ENCODE measurements around the gene EYA2.
"Not testable (repeated sequence)": the region's sequence is repeated elsewhere in the genome, so short reads cannot be mapped to it uniquely, and the experiment has no call there.

Gene EYA2

GRCh38 chr20:46955601-46956556 lies 61.2 kb downstream of the EYA2 start:
- DNase-seq (ENCODE audit: low spot score), result no peak

- DNase-seq (ENCODE audit: low spot score), result no peak
Measured at GRCh38 chr20:46959081-46959692, 64.5 kb downstream of the EYA2 start.

GRCh38 chr20:46959821-46960220 lies 65.2 kb downstream of the EYA2 start:
- DNase-seq (ENCODE audit: low spot score), result no peak

- no peak for DNase-seq (ENCODE audit: low spot score)
Measured at GRCh38 chr20:46960536-46960935, 65.9 kb downstream of the EYA2 start.

GRCh38 chr20:46961968-46962367 lies 67.3 kb downstream of the EYA2 start:
- DNase-seq (ENCODE audit: low spot score), result not testable (repeated sequence)

- no peak for DNase-seq (ENCODE audit: low spot score)
Measured at GRCh38 chr20:46962452-46963195, 68.0 kb downstream of the EYA2 start.

- no peak for DNase-seq (ENCODE audit: low spot score)
Measured at GRCh38 chr20:46963196-46963529, 68.5 kb downstream of the EYA2 start.

- DNase-seq (ENCODE audit: low spot score), result no peak
Measured at GRCh38 chr20:46963758-46964617, 69.3 kb downstream of the EYA2 start.

GRCh38 chr20:46964618-46965455 lies 70.2 kb downstream of the EYA2 start:
- no peak for DNase-seq (ENCODE audit: low spot score)

- DNase-seq (ENCODE audit: low spot score), result no peak
Measured at GRCh38 chr20:46965477-46965876, 70.8 kb downstream of the EYA2 start.

GRCh38 chr20:46967646-46968045 lies 73.0 kb downstream of the EYA2 start:
- DNase-seq (ENCODE audit: low spot score), result no peak

GRCh38 chr20:46970937-46971630 lies 76.4 kb downstream of the EYA2 start:
- peak; percentile 26 for DNase-seq (ENCODE audit: low spot score)

GRCh38 chr20:46973766-46974165 lies 79.1 kb downstream of the EYA2 start:
- DNase-seq (ENCODE audit: low spot score), result no peak

GRCh38 chr20:46974669-46975434 lies 80.2 kb downstream of the EYA2 start:
- no peak for DNase-seq (ENCODE audit: low spot score)

- DNase-seq (ENCODE audit: low spot score), result no peak
Measured at GRCh38 chr20:46975976-46976375, 81.3 kb downstream of the EYA2 start.

GRCh38 chr20:46977204-46977603 lies 82.6 kb downstream of the EYA2 start:
- DNase-seq (ENCODE audit: low spot score), result no peak

- no peak for DNase-seq (ENCODE audit: low spot score)
Measured at GRCh38 chr20:46977909-46978588, 83.4 kb downstream of the EYA2 start.

GRCh38 chr20:46978951-46979491 lies 84.4 kb downstream of the EYA2 start:
- DNase-seq (ENCODE audit: low spot score), result no peak
